BE2C (cell line): ENCODE measurements around the gene PLEKHD1.

Experiments used
- DNase-seq: peaks from one replicate; pipeline ENCODE4 v3.0.0-alpha.2; 2020
- H3K27me3 ChIP-seq: fragments of 250-450 bp; sonication (Bioruptor Pico); 2 replicates; pipeline ENCODE4 v1.5.1; 2020; ENCODE audit warnings: mild to moderate bottlenecking
- H3K36me3 ChIP-seq: fragments of 250-450 bp; sonication (Bioruptor Pico); 2 replicates; pipeline ENCODE4 v1.5.1; 2020; ENCODE audit warnings: mild to moderate bottlenecking
- H3K4me1 ChIP-seq: fragments of 250-450 bp; sonication (Bioruptor Pico); 2 replicates; pipeline ENCODE4 v1.5.1; 2020
- H3K4me3 ChIP-seq: 2 replicates; pipeline ENCODE4 v1.5.1; 2011; ENCODE audit warnings: low read depth, low read length
- H3K9me3 ChIP-seq: fragments of 250-450 bp; sonication (Bioruptor Pico); 2 replicates; pipeline ENCODE4 v1.5.1; 2020
- TF ChIP-seq, protein P1 (sequence below): IDR thresholded peaks from 2 replicates; pipeline ENCODE4 v1.5.1; 2012; ENCODE audit warnings: mild to moderate bottlenecking, low read depth, low read length

Gene PLEKHD1

GRCh38 chr14:69518289-69519101 lies 34.0 kb downstream of the PLEKHD1 start:
- Histone ChIP-seq H3K9me3 (no peaks in the 10 kb centered on the region), H3K36me3 (no peaks in the 10 kb centered on the region), H3K4me1 (no peaks in the 10 kb centered on the region), H3K4me3 (no peak overlapping the region), H3K27me3 (peaks cover 16% of the 10 kb centered on the region; the same call in 1 of the 2 replicates)
- TF ChIP-seq, protein P1, sequence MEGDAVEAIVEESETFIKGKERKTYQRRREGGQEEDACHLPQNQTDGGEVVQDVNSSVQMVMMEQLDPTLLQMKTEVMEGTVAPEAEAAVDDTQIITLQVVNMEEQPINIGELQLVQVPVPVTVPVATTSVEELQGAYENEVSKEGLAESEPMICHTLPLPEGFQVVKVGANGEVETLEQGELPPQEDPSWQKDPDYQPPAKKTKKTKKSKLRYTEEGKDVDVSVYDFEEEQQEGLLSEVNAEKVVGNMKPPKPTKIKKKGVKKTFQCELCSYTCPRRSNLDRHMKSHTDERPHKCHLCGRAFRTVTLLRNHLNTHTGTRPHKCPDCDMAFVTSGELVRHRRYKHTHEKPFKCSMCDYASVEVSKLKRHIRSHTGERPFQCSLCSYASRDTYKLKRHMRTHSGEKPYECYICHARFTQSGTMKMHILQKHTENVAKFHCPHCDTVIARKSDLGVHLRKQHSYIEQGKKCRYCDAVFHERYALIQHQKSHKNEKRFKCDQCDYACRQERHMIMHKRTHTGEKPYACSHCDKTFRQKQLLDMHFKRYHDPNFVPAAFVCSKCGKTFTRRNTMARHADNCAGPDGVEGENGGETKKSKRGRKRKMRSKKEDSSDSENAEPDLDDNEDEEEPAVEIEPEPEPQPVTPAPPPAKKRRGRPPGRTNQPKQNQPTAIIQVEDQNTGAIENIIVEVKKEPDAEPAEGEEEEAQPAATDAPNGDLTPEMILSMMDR = no peak
- DNase-seq = no peak

- H3K36me3 ChIP-seq = no peaks in the 10 kb centered on the region
Measured at GRCh38 chr14:69519204-69520100, 34.9 kb downstream of the PLEKHD1 start.

DNA sequence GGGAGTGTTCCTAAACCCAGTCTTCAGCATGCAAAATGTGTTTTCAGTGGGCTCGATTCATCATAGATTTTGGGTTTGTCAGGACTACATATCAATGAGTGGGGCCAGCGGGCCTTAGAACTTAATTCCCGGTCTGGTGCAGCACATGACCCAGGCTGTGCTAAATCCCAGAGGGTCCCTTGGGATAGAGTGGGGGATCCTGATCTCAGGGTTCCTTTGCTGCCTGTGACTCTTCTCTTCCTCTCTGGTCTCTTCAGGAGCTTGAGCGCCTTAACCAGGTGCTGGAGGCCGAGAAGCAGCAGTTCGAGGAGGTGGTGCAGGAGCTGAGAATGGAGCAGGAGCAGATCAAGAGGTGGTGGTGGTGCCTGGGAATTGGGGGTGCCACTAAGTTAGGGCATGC lies 37.5 kb downstream of the PLEKHD1 start:
- Histone ChIP-seq H3K36me3 (no peaks in the 10 kb centered on the region), H3K4me1 (no peaks in the 10 kb centered on the region), H3K9me3 (no peaks in the 10 kb centered on the region), H3K27me3 (peaks cover 13% of the 10 kb centered on the region; the same call in 1 of the 2 replicates), H3K4me3 (no peak overlapping the region)
- DNase-seq = no peak
- TF ChIP-seq, protein P1 = no peak

More at GRCh38 chr14:69519204-69520100, 34.9 kb downstream of the PLEKHD1 start:
- H3K27me3 ChIP-seq = peaks cover 14% of the 10 kb centered on the region; the same call in 1 of the 2 replicates
- no peak for DNase-seq
- H3K4me1 ChIP-seq = no peaks in the 10 kb centered on the region
- no peak overlapping the region for H3K4me3 ChIP-seq
- H3K9me3 ChIP-seq = no peaks in the 10 kb centered on the region
- TF ChIP-seq, protein P1 = no peak

- Histone ChIP-seq H3K4me1 (no peaks in the 10 kb centered on the region), H3K36me3 (no peaks in the 10 kb centered on the region), H3K4me3 (no peak overlapping the region), H3K9me3 (no peaks in the 10 kb centered on the region), H3K27me3 (peaks cover 13% of the 10 kb centered on the region; the same call in 1 of the 2 replicates)
- DNase-seq = no peak
- TF ChIP-seq, protein P1 = no peak
Measured at GRCh38 chr14:69525896-69526295, 41.4 kb downstream of the PLEKHD1 start.

- Histone ChIP-seq H3K9me3 (no peaks in the 10 kb centered on the region), H3K36me3 (no peaks in the 10 kb centered on the region), H3K4me1 (no peaks in the 10 kb centered on the region), H3K4me3 (no peak overlapping the region), H3K27me3 (no peaks in the 10 kb centered on the region)
- TF ChIP-seq, protein P1 = no peak
- DNase-seq = no peak
Measured at GRCh38 chr14:69527635-69528034, 43.1 kb downstream of the PLEKHD1 start.

- Histone ChIP-seq H3K9me3 (no peaks in the 10 kb centered on the region), H3K4me3 (no peak overlapping the region), H3K27me3 (no peaks in the 10 kb centered on the region), H3K4me1 (no peaks in the 10 kb centered on the region), H3K36me3 (no peaks in the 10 kb centered on the region)
- no peak for DNase-seq
- TF ChIP-seq, protein P1 = no peak
Measured at GRCh38 chr14:69528143-69528542, 43.6 kb downstream of the PLEKHD1 start.
